Parathyroid adenoma (tissue), 2 donors: ENCODE data around the gene AFF3.

Experiments used
- H2AFZ ChIP-seq: fragments of 300-600 bp; sonication (generic); one replicate; pipeline ENCODE4 v1.7.0; 2017; ENCODE audit warnings: antibody characterized with exemption, mild to moderate bottlenecking
- H3K27ac ChIP-seq: fragments of 300-600 bp; sonication (generic); one replicate; pipeline ENCODE4 v1.7.0; 2017
- H3K27me3 ChIP-seq: fragments of 300-600 bp; sonication (generic); one replicate; pipeline ENCODE4 v1.7.0; 2017; ENCODE audit warnings: low read length; ENCODE audit not compliant: control insufficient read depth, insufficient read depth
- H3K36me3 ChIP-seq: fragments of 300-600 bp; sonication (generic); one replicate; pipeline ENCODE4 v1.7.0; 2017; ENCODE audit warnings: low read length; ENCODE audit not compliant: control insufficient read depth, insufficient read depth
- H3K4me1 ChIP-seq: fragments of 300-600 bp; sonication (generic); one replicate; pipeline ENCODE4 v1.7.0; 2017; ENCODE audit warnings: control low read depth
- H3K4me2 ChIP-seq: fragments of 300-600 bp; sonication (generic); one replicate; pipeline ENCODE4 v1.7.0; 2017; ENCODE audit warnings: low read length
- H3K4me3 ChIP-seq: fragments of 300-600 bp; sonication (generic); one replicate; pipeline ENCODE4 v1.7.0; 2017; ENCODE audit warnings: low read depth, low read length
- H3K79me2 ChIP-seq: fragments of 300-600 bp; sonication (generic); one replicate; pipeline ENCODE4 v1.7.0; 2017; ENCODE audit warnings: control low read depth
- H3K9ac ChIP-seq: fragments of 300-600 bp; sonication (generic); one replicate; pipeline ENCODE4 v1.7.0; 2017; ENCODE audit warnings: mild to moderate bottlenecking
- H3K9me3 ChIP-seq: fragments of 300-600 bp; sonication (generic); one replicate; pipeline ENCODE4 v1.7.0; 2017; ENCODE audit warnings: low read length; ENCODE audit not compliant: control insufficient read depth
- TF ChIP-seq, protein P1 (sequence below): fragments of 300-600 bp; sonication (generic); IDR thresholded peaks from one replicate; pipeline ENCODE4 v1.7.0; 2017; ENCODE audit warnings: antibody characterized with exemption, mild to moderate bottlenecking
- donor health status: primary hyperparathyroidism.

Gene AFF3

DNA sequence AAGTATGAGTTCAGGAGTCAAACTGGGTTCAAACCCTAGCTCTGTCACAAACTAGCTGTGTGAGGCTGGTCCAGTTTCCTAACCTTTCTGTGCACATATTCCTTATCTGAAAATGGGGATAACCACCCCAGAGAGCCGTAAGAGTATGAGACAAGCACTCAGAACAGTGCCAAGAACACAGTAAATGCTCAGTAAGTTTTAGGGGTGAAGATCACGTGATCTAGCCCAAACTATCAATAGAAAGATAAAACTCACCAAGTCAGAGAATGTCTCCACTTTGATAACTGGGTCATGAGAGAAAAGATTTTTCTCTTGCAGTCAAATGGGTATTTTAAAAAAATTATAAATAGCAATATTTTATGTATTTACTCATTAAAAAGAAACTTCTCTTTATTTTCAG, 433.2 kb downstream of the AFF3 start:
- Histone ChIP-seq H3K27ac (no peak overlapping the region), H2AFZ (no peak overlapping the region), H3K4me1 (peaks cover 3% of the 10 kb centered on the region), H3K79me2 (no peaks in the 10 kb centered on the region), H3K4me3 (no peak overlapping the region), H3K9ac (no peak overlapping the region), H3K9me3 (no peaks in the 10 kb centered on the region), H3K4me2 (no peak overlapping the region), H3K27me3 (no peaks in the 10 kb centered on the region), H3K36me3 (no peaks in the 10 kb centered on the region)
- TF ChIP-seq, protein P1, sequence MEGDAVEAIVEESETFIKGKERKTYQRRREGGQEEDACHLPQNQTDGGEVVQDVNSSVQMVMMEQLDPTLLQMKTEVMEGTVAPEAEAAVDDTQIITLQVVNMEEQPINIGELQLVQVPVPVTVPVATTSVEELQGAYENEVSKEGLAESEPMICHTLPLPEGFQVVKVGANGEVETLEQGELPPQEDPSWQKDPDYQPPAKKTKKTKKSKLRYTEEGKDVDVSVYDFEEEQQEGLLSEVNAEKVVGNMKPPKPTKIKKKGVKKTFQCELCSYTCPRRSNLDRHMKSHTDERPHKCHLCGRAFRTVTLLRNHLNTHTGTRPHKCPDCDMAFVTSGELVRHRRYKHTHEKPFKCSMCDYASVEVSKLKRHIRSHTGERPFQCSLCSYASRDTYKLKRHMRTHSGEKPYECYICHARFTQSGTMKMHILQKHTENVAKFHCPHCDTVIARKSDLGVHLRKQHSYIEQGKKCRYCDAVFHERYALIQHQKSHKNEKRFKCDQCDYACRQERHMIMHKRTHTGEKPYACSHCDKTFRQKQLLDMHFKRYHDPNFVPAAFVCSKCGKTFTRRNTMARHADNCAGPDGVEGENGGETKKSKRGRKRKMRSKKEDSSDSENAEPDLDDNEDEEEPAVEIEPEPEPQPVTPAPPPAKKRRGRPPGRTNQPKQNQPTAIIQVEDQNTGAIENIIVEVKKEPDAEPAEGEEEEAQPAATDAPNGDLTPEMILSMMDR = no peak

DNA sequence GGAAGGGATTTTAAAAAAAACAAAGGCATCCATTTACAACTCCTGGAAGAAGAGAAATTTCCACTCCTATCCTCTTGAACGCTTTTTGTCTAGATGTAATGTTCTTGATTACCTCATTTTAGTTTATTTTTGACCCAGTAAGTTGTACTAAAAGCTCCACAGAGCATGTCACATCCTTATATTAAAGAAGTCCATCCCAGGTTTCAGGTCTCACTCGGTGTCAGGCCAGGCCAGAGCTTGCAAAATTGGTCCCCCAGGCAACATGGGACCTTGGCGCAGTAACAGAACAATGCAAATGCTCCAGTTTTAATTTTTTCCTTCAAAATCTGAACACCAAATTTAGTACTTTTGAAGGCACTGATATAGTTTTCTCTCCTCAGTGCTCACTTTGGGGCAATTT, 434.2 kb downstream of the AFF3 start:
- Histone ChIP-seq H3K4me3 (no peak overlapping the region), H3K36me3 (no peaks in the 10 kb centered on the region), H3K27ac (no peak overlapping the region), H2AFZ (no peak overlapping the region), H3K27me3 (no peaks in the 10 kb centered on the region), H3K4me1 (peaks cover 3% of the 10 kb centered on the region), H3K4me2 (no peak overlapping the region), H3K9me3 (no peaks in the 10 kb centered on the region), H3K79me2 (no peaks in the 10 kb centered on the region), H3K9ac (no peak overlapping the region)
- TF ChIP-seq, protein P1 = no peak

DNA sequence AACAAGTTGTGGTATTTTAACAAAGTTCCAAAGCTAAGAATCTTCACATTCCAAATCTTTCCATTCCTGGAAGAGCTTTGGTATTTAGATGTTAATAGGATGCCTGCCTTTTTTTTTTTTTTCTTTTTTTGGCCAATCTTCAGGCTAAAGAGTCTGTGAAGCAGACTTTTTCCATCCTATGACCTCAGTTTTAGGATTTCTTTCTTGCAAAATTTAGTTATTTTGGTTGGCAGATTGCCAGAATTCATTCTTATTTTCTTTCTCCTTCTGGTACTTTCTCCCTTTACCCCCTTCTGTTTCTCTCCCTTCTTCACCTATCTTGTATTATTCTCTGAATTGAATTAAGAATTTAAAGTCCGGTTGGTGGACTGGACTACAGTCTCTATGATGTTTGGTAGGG, 434.8 kb downstream of the AFF3 start:
- TF ChIP-seq, protein P1 = no peak
- Histone ChIP-seq H3K27ac (no peak overlapping the region), H3K79me2 (no peaks in the 10 kb centered on the region), H3K4me3 (no peak overlapping the region), H2AFZ (no peak overlapping the region), H3K4me1 (peaks cover 3% of the 10 kb centered on the region), H3K27me3 (no peaks in the 10 kb centered on the region), H3K9me3 (no peaks in the 10 kb centered on the region), H3K36me3 (no peaks in the 10 kb centered on the region), H3K9ac (no peak overlapping the region), H3K4me2 (no peak overlapping the region)

DNA sequence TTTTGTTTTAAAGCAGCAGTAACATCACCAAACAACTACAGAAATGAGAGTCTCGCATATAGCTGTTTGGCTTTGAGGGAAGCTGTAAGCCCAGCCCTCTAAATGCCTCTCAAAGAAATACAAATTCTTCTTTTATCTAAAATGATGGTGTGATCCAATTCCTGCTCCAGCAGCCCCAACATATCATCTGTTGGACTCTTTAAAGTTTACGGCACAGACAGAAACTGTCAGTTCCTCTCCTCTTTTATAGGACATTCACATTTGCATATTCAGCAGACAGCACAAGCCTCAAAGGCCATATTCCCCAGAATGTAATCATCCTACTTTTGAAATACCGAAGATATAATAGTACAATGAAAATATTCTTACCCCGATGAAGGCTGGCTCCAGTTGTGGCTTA, 435.7 kb downstream of the AFF3 start:
- Histone ChIP-seq H3K4me3 (no peak overlapping the region), H3K9me3 (no peaks in the 10 kb centered on the region), H3K9ac (no peak overlapping the region), H3K4me1 (peaks cover 3% of the 10 kb centered on the region), H3K79me2 (no peaks in the 10 kb centered on the region), H3K27me3 (no peaks in the 10 kb centered on the region), H3K4me2 (no peak overlapping the region), H3K27ac (no peak overlapping the region), H2AFZ (no peak overlapping the region), H3K36me3 (no peaks in the 10 kb centered on the region)
- TF ChIP-seq, protein P1 = no peak

DNA sequence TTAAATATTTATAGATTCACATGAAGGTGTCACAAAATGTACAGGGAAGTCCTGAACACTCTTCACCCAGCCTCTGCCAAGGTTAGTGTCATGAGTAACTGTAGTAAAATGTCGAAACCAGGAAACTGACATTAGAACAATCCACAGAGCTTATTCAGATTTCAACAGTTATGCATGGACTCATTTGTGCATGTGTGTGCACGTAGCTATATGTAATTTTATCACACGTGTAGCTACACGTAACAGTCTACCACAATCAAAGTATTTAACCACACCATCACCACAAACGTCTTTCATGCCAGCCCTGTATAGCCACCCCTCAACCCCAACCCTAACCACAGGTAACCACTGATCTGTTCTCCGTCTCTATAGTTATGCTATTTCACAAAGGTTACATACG, 440.9 kb downstream of the AFF3 start:
- Histone ChIP-seq H3K27ac (no peak overlapping the region), H3K4me1 (no peaks in the 10 kb centered on the region), H3K9me3 (no peaks in the 10 kb centered on the region), H3K4me3 (no peak overlapping the region), H3K27me3 (no peaks in the 10 kb centered on the region), H2AFZ (no peak overlapping the region), H3K79me2 (no peaks in the 10 kb centered on the region), H3K36me3 (no peaks in the 10 kb centered on the region), H3K4me2 (no peak overlapping the region), H3K9ac (no peak overlapping the region)
- TF ChIP-seq, protein P1 = no peak
